HG03280 (cell line): ENCODE results near the gene PSMD8.
"Not testable (repeated sequence)": the region's sequence is repeated elsewhere in the genome, so short reads cannot be mapped to it uniquely, and the experiment has no call there.

Experiments
- ATAC-seq: cut with Tn5 transposase; IDR thresholded peaks from one replicate; pipeline ENCODE4 v1.9.1; 2021; ENCODE audit warnings: mild to moderate bottlenecking, moderate library complexity; ENCODE audit not compliant: unreplicated experiment

The PSMD8 gene

GRCh38 chr19:38409631-38410133 lies 35.3 kb downstream of the PSMD8 start:
- no peak for ATAC-seq

GRCh38 chr19:38410407-38410806 lies 36.0 kb downstream of the PSMD8 start:
- not testable (repeated sequence) for ATAC-seq

GRCh38 chr19:38411041-38411712 lies 36.8 kb downstream of the PSMD8 start:
- no peak for ATAC-seq

- not testable (repeated sequence) for ATAC-seq
Observed at GRCh38 chr19:38411898-38412297, 37.5 kb downstream of the PSMD8 start.

- ATAC-seq: no peak
Observed at GRCh38 chr19:38412491-38412890, 38.1 kb downstream of the PSMD8 start.

GRCh38 chr19:38412961-38413360 lies 38.6 kb downstream of the PSMD8 start:
- ATAC-seq: no peak

GRCh38 chr19:38413416-38413815 lies 39.0 kb downstream of the PSMD8 start:
- ATAC-seq: no peak

GRCh38 chr19:38417146-38417543 lies 42.8 kb downstream of the PSMD8 start:
- ATAC-seq: no peak

GRCh38 chr19:38417544-38418506 lies 43.5 kb downstream of the PSMD8 start:
- ATAC-seq: no peak

- ATAC-seq: no peak
Observed at GRCh38 chr19:38420935-38421334, 46.6 kb downstream of the PSMD8 start.

GRCh38 chr19:38421856-38422255 lies 47.5 kb downstream of the PSMD8 start:
- no peak for ATAC-seq

- no peak for ATAC-seq
Observed at GRCh38 chr19:38422438-38422837, 48.1 kb downstream of the PSMD8 start.

GRCh38 chr19:38424272-38424671 lies 49.9 kb downstream of the PSMD8 start:
- no peak for ATAC-seq

GRCh38 chr19:38425222-38425809 lies 50.9 kb downstream of the PSMD8 start:
- ATAC-seq: no peak

- ATAC-seq: no peak
Observed at GRCh38 chr19:38425810-38426466, 51.6 kb downstream of the PSMD8 start, which contains the start of gene RASGRP4. TSS of gene RASGRP4 (minus strand) at chr19:38426219. CDS start at chr19:38426091, 128 bp downstream.

- peak; percentile 78 for ATAC-seq
Observed at GRCh38 chr19:38427035-38427677, 52.8 kb downstream of the PSMD8 start.

GRCh38 chr19:38429055-38429810 lies 54.9 kb downstream of the PSMD8 start:
- no peak for ATAC-seq

- ATAC-seq: no peak
Observed at GRCh38 chr19:38429811-38430156, 55.4 kb downstream of the PSMD8 start.

- ATAC-seq: no peak
Observed at GRCh38 chr19:38430931-38431330, 56.6 kb downstream of the PSMD8 start.

GRCh38 chr19:38433268-38433733 lies 58.9 kb downstream of the PSMD8 start, which contains the start of gene RYR1:
TSS of gene RYR1 (plus strand) at chr19:38433691. CDS start at chr19:38433830, 139 bp downstream.
- ATAC-seq: no peak
